ENCODE results near the gene CAT.

CAT gene

DNA sequence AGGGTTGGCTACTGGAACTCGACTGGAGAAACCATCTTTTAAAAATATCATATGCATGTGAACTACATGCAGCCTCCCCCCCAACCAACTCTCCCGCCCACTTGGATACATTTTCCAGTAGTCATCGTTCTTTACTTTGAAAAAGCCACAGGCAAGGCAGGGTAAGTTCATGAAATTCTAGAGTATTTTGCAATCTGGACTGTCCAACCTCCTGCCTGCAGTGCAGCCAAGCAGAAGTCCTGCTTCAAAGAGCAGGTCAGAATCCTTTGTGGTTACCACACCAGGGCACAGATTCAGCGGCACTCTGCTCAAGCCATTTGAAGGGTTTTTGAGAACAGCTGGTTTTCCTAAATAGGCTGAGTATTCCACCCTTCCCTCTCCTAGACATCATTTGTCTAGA, 62.8 kb downstream of the CAT start:
- no peak for DNase-seq

DNA sequence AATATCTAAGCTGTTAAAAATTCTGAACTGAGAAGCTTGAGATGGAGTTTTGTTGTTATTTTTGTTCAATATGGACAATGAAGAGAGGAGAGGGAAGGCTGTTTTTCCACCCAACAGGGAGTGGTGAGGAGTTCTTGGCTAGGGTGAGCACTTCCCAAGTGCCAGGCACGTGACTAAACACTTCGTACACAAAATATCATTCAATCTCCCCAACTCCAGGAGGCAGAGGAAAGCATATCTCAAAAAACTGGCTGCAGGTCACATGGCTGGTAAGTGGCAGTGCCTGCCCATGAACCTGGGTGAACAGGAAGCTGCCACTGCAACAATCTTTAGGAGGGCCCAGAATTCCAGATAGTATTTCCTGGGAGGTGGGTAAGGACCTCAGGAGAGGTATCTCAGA, 63.2 kb downstream of the CAT start:
- no peak for DNase-seq

DNA sequence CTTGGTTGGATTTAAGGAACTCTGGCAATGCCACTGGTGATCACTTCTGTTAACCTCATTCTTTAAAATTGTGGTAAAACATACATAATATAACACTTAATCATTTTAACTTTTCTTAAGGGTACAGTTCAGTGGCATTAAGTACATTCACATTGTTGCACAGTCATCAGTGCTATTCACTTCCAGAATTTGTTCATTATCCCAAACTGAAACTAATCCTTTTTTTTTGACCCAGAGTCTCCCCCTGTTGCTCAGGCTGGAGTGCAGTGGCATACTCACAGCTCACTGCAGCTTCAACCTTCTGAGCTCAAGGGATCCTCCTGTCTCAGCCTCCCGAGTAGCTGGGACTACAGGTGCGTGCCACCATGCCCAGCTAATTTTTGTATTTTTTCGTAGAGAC, 64.2 kb downstream of the CAT start:
- no peak for DNase-seq

DNA sequence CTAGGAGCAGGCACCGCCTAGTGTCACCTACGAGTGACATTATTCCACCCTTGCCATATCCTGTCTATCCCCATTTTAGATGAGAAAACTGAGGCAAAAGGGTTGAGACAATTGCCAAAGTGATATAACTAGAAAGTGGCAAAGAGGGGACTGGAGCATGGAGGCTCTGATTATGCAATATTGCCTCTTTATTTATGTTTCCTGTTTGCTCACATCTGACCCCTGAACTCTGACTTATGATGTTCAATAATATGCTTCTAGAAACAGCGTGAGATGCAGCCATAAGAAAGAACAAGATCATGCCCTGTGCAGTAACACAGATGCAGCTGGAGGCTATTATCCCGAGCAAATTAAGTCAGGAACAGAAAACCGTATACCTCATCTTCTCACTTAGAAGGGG, 67.1 kb downstream of the CAT start:
- DNase-seq: no peak

GRCh38 chr11:34507156-34507555, 68.4 kb downstream of the CAT start:
- DNase-seq: no peak

GRCh38 chr11:34507610-34508009, 68.9 kb downstream of the CAT start:
- no peak for DNase-seq

- DNase-seq: no peak
Measured at GRCh38 chr11:34508524-34508923, 69.8 kb downstream of the CAT start.

DNA sequence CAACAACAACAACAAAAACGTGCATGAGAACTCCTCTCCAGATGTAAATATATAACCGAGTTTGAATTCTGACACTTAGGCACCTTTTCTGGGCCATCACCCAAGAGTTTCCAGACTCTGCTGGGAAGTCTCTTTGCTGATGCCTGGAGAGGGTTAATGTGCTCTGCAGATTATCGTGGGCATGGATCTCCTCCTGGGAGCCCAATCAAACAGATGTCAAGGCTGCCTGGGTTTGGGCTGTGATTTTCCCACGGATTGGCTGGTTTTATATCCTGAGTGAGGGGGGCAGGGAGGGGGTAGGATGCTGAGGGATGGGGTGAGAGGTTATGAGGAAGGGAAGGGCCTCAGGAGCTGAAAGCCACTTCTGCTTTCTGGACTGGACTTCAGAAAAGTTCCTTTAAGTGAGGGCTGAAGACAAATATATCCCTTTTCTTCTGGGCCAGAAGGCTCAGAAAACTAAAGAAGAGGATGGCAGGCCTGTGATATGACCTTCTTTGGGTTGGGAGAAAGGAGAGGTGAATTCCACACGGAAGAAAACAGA, 70.7 kb downstream of the CAT start:
- no peak for DNase-seq

DNA sequence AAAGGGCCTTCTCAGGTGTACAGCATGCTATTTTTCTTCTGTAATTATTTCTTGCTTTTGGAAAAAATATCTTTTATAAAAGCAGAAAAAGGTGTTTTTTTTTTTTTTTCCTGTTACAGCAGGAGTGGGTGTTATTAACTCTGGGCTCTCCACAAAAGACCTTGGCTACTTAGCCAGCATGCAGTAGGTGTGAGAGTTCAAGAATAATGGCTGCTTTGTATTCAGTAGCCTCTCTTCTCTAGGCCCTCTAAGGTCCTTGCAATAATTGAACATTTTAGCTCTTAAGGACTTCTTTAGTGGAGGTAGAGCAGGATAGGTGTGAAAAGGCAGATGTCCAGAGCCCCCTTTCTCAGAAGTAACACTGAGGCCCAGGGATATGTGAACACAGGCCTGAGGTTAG, 71.5 kb downstream of the CAT start:
- DNase-seq: no peak

GRCh38 chr11:34510673-34511072, 71.9 kb downstream of the CAT start:
- DNase-seq: no peak

DNA sequence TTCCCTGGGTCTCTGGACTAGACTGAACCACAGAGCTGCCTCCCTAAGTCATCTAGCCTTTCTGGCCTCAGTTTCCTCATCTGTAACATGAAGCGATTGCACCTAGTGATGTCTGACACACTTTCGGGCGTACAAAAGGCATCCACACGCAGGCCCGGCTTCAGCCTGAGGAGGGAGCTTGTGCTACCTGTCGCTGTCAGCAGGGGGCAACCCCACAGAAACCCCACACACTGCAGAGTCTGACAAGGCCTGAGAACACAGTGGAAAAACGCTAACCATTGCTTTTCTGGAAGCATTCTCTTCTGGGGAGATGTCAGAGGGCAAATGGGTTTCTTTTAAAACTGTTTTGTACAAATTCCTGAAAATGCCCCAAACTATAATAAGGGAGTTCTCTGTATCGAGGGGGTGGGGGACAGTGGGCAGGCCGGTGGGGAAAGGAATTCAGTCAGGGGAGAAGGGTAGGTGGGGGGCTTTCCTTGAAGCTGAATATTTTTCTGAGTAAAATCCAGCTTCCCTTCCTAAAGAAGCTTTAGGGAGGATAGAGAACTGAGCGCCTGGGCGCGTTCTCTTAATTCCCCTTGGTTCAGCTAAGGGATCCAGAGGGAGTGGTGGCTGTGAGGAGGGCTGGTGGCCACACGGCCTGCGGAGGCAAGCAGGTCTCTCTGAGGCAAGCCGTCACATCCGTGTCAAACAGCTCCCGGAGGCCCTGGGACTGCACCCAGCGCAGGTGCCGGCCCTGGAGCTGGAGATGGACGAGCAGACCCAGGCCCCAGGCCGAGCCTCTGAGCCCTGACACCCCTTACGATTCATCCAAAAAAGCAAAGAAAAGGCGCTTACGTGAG, 74.3 kb downstream of the CAT start:
- peak; percentile 3 for DNase-seq

DNA sequence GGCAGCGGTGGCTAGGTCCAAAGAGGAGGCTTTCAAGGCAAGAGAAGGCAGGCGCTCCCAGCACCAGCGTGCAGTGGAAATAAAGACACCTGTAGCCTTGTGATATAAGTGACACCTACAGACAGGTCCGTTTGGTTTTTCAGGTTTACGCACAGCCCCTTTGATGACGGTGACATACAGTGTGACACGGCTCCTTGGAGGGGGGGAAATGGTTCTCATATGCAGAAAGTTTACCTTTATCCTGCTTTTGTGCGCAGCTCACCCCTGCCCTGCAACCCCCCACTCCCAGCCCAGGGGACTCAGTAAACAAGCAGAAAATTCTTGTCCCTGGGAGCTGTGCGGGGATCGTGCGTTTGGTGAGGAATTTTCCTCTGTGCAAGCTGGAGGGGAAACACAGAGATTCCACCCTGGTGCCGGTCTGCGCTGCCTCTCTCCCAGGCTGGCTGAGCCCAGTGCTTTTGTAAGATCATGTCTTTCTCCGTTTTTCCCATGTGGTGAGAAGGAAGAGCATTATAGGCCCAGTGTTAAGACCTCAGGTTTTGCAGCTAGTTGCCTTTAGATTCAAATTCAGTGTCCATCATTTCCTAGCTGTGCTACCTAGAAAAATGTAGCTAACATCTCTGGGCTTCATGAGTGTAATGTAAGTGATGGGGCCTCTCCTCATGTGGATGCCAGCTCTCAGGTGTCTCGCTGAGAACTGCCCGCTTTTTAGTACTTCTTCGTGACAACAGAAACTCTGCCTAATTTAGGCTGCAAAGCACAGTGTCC, 75.1 kb downstream of the CAT start, which contains the start of gene ELF5:
TSS of gene ELF5 (minus strand) at position 113 of the 768 bp plus-strand sequence. CDS start 8,045 bp downstream, outside the sequence.
- DNase-seq: no peak

- no peak for DNase-seq
Measured at GRCh38 chr11:34514597-34514996, 75.9 kb downstream of the CAT start.

GRCh38 chr11:34516247-34517040, 77.7 kb downstream of the CAT start:
- no peak for DNase-seq

DNA sequence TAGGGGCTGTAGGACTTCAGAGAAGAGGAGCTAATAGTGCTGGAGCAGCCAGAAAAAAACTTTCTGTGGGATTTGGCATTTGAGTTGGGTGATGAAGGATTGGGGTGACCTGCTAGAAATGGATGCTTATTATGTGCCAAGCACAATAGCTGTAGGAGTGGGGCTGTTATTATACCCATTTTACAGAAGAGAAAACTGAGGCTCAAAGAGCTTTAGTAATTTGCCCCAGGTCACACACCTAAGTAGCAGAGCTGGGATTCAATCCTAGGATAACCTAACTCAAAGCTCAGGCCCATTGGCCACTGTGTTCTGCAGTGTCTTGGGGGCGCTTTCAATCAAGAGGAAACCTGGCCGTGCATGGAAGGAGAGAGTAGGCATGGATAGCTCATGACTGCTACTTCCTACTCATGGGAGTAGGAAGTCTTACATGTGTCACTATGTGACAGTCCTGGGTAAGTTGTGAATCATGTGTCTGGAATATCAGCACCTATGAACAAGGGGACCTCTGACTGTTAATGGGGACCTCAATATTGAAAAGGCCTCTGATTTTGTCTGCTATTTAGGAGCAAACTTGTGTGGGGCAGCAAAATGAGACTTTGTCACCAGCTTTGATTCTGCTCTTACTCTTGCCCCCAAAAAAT, 81.0 kb downstream of the CAT start:
- DNase-seq: no peak

GRCh38 chr11:34521265-34521664, 82.5 kb downstream of the CAT start:
- no peak for DNase-seq

Data from central memory CD4-positive, alpha-beta T cell (primary cell).